Measurements from ENCODE around the gene FOXL3.

DNA sequence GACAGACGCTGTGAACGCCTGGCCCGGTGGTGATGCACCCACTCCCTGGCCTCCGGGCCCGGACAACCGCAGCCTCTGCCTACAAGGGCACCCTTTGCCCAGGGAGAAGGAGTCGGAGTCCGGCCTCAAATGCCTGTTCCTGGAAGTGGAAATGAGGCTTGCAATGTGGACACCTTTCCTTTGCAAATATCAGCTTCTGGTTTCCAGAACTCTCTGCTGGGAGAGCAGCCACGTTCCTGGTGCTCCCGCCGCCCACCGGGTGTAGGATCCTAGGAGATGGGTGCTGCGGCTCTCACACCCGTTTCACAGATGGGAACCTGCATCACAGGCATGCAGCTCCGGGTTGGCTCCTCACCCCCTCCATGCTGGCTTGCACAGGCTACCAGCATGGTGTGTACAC is 2.9 kb downstream of the FOXL3 start:
- TF ChIP-seq, protein P1, sequence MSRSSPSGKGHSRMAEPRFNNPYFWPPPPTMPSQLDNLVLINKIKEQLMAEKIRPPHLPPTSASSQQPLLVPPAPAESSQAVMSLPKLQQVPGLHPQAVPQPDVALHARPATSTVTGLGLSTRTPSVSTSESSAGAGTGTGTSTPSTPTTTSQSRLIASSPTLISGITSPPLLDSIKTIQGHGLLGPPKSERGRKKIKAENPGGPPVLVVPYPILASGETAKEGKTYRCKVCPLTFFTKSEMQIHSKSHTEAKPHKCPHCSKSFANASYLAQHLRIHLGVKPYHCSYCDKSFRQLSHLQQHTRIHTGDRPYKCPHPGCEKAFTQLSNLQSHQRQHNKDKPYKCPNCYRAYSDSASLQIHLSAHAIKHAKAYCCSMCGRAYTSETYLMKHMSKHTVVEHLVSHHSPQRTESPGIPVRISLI (tag by site-specific recombination; IDR thresholded peaks at IDR 0.05) = no peak
- TF ChIP-seq, protein P2, sequence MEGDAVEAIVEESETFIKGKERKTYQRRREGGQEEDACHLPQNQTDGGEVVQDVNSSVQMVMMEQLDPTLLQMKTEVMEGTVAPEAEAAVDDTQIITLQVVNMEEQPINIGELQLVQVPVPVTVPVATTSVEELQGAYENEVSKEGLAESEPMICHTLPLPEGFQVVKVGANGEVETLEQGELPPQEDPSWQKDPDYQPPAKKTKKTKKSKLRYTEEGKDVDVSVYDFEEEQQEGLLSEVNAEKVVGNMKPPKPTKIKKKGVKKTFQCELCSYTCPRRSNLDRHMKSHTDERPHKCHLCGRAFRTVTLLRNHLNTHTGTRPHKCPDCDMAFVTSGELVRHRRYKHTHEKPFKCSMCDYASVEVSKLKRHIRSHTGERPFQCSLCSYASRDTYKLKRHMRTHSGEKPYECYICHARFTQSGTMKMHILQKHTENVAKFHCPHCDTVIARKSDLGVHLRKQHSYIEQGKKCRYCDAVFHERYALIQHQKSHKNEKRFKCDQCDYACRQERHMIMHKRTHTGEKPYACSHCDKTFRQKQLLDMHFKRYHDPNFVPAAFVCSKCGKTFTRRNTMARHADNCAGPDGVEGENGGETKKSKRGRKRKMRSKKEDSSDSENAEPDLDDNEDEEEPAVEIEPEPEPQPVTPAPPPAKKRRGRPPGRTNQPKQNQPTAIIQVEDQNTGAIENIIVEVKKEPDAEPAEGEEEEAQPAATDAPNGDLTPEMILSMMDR (tag by site-specific recombination; IDR thresholded peaks at IDR 0.05) = no peak
- TF ChIP-seq ZNF311 (tag by site-specific recombination; IDR thresholded peaks at IDR 0.05; ENCODE audit: borderline replicate concordance) (no peak), HOXA7 (CRISPR knock-in tag; IDR thresholded peaks at IDR 0.05; ENCODE audit: borderline replicate concordance) (no peak)
- TF ChIP-seq, protein P3, sequence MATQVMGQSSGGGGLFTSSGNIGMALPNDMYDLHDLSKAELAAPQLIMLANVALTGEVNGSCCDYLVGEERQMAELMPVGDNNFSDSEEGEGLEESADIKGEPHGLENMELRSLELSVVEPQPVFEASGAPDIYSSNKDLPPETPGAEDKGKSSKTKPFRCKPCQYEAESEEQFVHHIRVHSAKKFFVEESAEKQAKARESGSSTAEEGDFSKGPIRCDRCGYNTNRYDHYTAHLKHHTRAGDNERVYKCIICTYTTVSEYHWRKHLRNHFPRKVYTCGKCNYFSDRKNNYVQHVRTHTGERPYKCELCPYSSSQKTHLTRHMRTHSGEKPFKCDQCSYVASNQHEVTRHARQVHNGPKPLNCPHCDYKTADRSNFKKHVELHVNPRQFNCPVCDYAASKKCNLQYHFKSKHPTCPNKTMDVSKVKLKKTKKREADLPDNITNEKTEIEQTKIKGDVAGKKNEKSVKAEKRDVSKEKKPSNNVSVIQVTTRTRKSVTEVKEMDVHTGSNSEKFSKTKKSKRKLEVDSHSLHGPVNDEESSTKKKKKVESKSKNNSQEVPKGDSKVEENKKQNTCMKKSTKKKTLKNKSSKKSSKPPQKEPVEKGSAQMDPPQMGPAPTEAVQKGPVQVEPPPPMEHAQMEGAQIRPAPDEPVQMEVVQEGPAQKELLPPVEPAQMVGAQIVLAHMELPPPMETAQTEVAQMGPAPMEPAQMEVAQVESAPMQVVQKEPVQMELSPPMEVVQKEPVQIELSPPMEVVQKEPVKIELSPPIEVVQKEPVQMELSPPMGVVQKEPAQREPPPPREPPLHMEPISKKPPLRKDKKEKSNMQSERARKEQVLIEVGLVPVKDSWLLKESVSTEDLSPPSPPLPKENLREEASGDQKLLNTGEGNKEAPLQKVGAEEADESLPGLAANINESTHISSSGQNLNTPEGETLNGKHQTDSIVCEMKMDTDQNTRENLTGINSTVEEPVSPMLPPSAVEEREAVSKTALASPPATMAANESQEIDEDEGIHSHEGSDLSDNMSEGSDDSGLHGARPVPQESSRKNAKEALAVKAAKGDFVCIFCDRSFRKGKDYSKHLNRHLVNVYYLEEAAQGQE (tag by site-specific recombination; IDR thresholded peaks at IDR 0.05) = no peak
